HCT116 (cell line): Measurements from ENCODE around the gene MAPK6.

Source experiments
- CBX3 ChIP-seq: IDR thresholded peaks from 2 replicates; pipeline ENCODE4 v1.6.1; 2012; ENCODE audit warnings: low read depth
- EZH2 ChIP-seq: fragments of 200-600 bp; sonication (generic); IDR thresholded peaks from 2 replicates; pipeline ENCODE4 v1.6.1; 2017; ENCODE audit warnings: antibody characterized with exemption, mixed run types
- EZH2phosphoT487 ChIP-seq: fragments of 200-600 bp; IDR thresholded peaks from 2 replicates; pipeline ENCODE4 v1.6.1; 2018; ENCODE audit warnings: antibody characterized with exemption, borderline replicate concordance
- JUND ChIP-seq: IDR thresholded peaks from 2 replicates; pipeline ENCODE4 v1.6.1; 2012
- POLR2A ChIP-seq: IDR thresholded peaks from 2 replicates; pipeline ENCODE4 v1.7.0; 2011; ENCODE audit warnings: borderline replicate concordance; ENCODE audit not compliant: insufficient read depth, insufficient read length; ENCODE audit errors: extremely low read depth
- SRF ChIP-seq: IDR thresholded peaks from 2 replicates; pipeline ENCODE4 v1.6.1; 2012; ENCODE audit warnings: low read depth
- TF ChIP-seq, protein P1 (sequence below), 3 experiments: fragments of 200-600 bp in 1 of 3; sonication (generic) in 1 of 3; IDR thresholded peaks in 2 of 3; conservative IDR thresholded peaks in 1 of 3; 2 replicates each; pipeline ENCODE4 v1.5.1; 2012 to 2017; ENCODE audit warnings: low read depth in 2 of 3, low read length in 2 of 3, antibody characterized with exemption in 1 of 3, borderline replicate concordance in 1 of 3, control low read depth in 1 of 3, mild to moderate bottlenecking in 1 of 3, mixed read lengths in 1 of 3, mixed run types in 1 of 3, moderate library complexity in 1 of 3; ENCODE audit not compliant: insufficient read depth in 1 of 3
- TF ChIP-seq, protein P2 (sequence below): IDR thresholded peaks from 2 replicates; pipeline ENCODE4 v1.6.1; 2012; ENCODE audit warnings: low read depth

DNA sequence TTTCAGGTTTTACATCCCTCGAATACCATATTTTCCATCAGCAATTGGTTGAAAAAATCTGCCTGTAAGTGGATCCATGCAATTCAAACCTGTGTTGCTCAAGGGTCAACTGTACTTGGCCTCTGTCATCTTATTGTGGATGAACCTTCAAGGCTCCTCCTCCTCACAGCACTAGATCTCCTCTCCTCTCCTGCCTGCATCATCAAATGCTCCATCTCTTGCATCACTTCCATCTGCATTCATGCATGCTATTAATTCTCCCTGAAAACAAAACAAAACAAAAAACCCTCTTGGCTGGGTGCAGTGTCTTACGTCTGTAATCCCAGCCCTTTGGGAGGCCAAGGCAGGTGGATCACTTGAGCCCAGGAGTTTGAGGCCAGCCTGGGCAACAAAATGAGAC, 83.4 kb downstream of the MAPK6 start:
- TF ChIP-seq POLR2A (no peak), EZH2 (no peak), SRF (no peak), CBX3 (no peak), JUND (no peak), EZH2phosphoT487 (no peak)
- TF ChIP-seq, protein P1, sequence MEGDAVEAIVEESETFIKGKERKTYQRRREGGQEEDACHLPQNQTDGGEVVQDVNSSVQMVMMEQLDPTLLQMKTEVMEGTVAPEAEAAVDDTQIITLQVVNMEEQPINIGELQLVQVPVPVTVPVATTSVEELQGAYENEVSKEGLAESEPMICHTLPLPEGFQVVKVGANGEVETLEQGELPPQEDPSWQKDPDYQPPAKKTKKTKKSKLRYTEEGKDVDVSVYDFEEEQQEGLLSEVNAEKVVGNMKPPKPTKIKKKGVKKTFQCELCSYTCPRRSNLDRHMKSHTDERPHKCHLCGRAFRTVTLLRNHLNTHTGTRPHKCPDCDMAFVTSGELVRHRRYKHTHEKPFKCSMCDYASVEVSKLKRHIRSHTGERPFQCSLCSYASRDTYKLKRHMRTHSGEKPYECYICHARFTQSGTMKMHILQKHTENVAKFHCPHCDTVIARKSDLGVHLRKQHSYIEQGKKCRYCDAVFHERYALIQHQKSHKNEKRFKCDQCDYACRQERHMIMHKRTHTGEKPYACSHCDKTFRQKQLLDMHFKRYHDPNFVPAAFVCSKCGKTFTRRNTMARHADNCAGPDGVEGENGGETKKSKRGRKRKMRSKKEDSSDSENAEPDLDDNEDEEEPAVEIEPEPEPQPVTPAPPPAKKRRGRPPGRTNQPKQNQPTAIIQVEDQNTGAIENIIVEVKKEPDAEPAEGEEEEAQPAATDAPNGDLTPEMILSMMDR (IDR thresholded peaks at IDR 0.05 in 2 of 3, conservative IDR thresholded peaks at IDR 0.05 in 1 of 3; ENCODE audit: borderline replicate concordance in 1 of 3, insufficient read depth in 1 of 3, low read depth in 2 of 3, low read length in 2 of 3), result no peak
- TF ChIP-seq, protein P2, sequence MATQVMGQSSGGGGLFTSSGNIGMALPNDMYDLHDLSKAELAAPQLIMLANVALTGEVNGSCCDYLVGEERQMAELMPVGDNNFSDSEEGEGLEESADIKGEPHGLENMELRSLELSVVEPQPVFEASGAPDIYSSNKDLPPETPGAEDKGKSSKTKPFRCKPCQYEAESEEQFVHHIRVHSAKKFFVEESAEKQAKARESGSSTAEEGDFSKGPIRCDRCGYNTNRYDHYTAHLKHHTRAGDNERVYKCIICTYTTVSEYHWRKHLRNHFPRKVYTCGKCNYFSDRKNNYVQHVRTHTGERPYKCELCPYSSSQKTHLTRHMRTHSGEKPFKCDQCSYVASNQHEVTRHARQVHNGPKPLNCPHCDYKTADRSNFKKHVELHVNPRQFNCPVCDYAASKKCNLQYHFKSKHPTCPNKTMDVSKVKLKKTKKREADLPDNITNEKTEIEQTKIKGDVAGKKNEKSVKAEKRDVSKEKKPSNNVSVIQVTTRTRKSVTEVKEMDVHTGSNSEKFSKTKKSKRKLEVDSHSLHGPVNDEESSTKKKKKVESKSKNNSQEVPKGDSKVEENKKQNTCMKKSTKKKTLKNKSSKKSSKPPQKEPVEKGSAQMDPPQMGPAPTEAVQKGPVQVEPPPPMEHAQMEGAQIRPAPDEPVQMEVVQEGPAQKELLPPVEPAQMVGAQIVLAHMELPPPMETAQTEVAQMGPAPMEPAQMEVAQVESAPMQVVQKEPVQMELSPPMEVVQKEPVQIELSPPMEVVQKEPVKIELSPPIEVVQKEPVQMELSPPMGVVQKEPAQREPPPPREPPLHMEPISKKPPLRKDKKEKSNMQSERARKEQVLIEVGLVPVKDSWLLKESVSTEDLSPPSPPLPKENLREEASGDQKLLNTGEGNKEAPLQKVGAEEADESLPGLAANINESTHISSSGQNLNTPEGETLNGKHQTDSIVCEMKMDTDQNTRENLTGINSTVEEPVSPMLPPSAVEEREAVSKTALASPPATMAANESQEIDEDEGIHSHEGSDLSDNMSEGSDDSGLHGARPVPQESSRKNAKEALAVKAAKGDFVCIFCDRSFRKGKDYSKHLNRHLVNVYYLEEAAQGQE, result no peak
